Progenitor cell of endocrine pancreas (in vitro differentiated cells): ENCODE measurements around the gene SYT9. TPM values are rescaled to one million over a fixed set of nuclear protein-coding genes. Genes with fewer than 3 reads are reported as not detected.

Experiments
- DNase-seq: peaks from one replicate; pipeline ENCODE4 v3.0.0; 2021; ENCODE audit warnings: low spot score; ENCODE audit not compliant: unreplicated experiment
- H3K27ac Mint-ChIP-seq: 2 replicates; pipeline ENCODE4 v1.8.0; 2021; ENCODE audit warnings: mild to moderate bottlenecking, moderate library complexity, mixed read lengths
- H3K27me3 Mint-ChIP-seq: 2 replicates; pipeline ENCODE4 v1.8.0; 2021; ENCODE audit warnings: mixed read lengths
- H3K36me3 Mint-ChIP-seq: 2 replicates; pipeline ENCODE4 v1.8.0; 2022; ENCODE audit warnings: mixed read lengths; ENCODE audit not compliant: insufficient read depth
- H3K4me1 Mint-ChIP-seq: 2 replicates; pipeline ENCODE4 v1.8.0; 2021; ENCODE audit warnings: low read depth, mixed read lengths
- H3K4me3 Mint-ChIP-seq: 2 replicates; pipeline ENCODE4 v1.8.0; 2021; ENCODE audit warnings: low read depth, mild to moderate bottlenecking, moderate library complexity, mixed read lengths
- H3K9me3 Mint-ChIP-seq: 2 replicates; pipeline ENCODE4 v1.8.0; 2021; ENCODE audit warnings: low read depth, mixed read lengths
- total RNA-seq: library from RNA; stranded (reverse); gene quantifications from 2 replicates; pipeline ENCODE4 v1.2.1, GENCODE V29; 2021
- TF ChIP-seq, protein P1 (sequence below): fragments of 200-600 bp; sonication (generic); IDR thresholded peaks from one replicate; pipeline ENCODE4 v1.5.0; 2021; ENCODE audit warnings: antibody characterized with exemption, mild to moderate bottlenecking; ENCODE audit not compliant: unreplicated experiment

Gene SYT9
- total RNA-seq, 1 donor from 2014 or later = 0.57 TPM

DNA sequence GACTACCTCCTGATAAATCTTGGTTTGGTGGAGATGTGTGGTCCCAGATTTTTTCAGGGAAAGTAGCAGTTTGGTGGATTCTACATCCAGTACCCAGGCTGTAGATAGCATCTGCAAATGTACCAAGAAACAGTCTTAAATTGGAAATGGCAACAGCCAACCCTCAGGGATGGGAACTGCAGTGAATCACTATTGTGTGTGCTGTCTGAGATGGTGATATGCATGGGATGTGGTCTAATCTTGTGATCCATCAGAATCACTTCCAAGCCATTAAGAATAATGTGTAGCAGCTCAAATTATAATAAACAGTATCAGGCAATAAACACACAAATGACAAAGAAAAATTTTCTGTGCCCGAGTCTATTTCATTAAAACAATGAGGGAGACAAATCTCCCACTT, 237.0 kb downstream of the SYT9 start:
- H3K9me3 Mint-ChIP-seq = no peaks in the 10 kb centered on the region
- TF ChIP-seq, protein P1, sequence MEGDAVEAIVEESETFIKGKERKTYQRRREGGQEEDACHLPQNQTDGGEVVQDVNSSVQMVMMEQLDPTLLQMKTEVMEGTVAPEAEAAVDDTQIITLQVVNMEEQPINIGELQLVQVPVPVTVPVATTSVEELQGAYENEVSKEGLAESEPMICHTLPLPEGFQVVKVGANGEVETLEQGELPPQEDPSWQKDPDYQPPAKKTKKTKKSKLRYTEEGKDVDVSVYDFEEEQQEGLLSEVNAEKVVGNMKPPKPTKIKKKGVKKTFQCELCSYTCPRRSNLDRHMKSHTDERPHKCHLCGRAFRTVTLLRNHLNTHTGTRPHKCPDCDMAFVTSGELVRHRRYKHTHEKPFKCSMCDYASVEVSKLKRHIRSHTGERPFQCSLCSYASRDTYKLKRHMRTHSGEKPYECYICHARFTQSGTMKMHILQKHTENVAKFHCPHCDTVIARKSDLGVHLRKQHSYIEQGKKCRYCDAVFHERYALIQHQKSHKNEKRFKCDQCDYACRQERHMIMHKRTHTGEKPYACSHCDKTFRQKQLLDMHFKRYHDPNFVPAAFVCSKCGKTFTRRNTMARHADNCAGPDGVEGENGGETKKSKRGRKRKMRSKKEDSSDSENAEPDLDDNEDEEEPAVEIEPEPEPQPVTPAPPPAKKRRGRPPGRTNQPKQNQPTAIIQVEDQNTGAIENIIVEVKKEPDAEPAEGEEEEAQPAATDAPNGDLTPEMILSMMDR = no peak
- DNase-seq = no peak
- H3K4me3 Mint-ChIP-seq = no peak overlapping the region
- H3K27ac Mint-ChIP-seq = no peak overlapping the region
- H3K4me1 Mint-ChIP-seq = peaks cover 9% of the 10 kb centered on the region
- no peaks in the 10 kb centered on the region for H3K27me3 Mint-ChIP-seq
- no peaks in the 10 kb centered on the region for H3K36me3 Mint-ChIP-seq

DNA sequence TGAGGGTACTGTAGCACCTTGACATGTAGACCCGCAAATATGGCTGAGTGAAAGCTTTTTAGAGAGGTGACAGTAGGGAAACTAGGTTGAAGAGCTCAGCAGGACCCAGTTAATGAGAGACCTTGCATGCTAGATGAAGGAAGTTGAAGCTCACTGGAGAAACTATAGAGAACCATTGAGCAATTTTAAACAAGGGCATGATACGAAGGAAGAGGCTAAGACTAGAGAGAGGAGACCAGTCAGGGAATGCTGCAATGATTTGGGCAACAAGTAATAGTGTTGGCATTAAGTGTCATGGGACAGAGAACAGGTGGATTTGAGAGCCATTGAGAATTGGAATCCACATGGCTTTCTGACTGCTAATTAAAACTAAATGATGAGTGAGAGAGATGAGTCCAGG, 237.7 kb downstream of the SYT9 start:
- no peaks in the 10 kb centered on the region for H3K27me3 Mint-ChIP-seq

DNA sequence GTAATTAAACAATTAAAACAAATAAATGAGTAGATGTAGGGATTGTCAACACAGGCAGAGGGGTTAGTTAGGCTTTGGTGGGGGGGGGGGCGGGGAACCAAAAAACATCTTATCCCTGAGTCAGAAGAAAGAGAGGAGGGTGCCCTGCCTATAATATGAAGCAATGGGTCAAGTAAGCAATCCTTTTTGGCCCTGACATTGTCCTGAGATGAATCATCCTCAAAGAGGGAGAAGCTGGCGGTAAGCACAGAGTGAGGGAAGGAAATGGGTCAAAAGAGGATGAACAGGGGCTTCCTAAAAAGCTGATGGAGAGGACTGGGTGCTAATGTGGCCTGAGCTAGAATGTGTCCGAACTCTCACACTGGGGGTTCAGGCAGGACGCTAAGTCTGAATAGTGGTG, 238.3 kb downstream of the SYT9 start:
- DNase-seq = no peak
- Mint-ChIP-seq H3K4me1 (peaks cover 14% of the 10 kb centered on the region), H3K4me3 (no peak overlapping the region), H3K36me3 (no peaks in the 10 kb centered on the region), H3K9me3 (no peaks in the 10 kb centered on the region), H3K27me3 (no peaks in the 10 kb centered on the region), H3K27ac (no peak overlapping the region)
- TF ChIP-seq, protein P1 = no peak

More for the DNA sequence above, 237.7 kb downstream of the SYT9 start:
- Mint-ChIP-seq H3K36me3 (no peaks in the 10 kb centered on the region), H3K9me3 (no peaks in the 10 kb centered on the region), H3K4me3 (no peak overlapping the region), H3K27ac (no peak overlapping the region), H3K4me1 (peaks cover 13% of the 10 kb centered on the region)
- no peak for DNase-seq
- TF ChIP-seq, protein P1 = no peak

DNA sequence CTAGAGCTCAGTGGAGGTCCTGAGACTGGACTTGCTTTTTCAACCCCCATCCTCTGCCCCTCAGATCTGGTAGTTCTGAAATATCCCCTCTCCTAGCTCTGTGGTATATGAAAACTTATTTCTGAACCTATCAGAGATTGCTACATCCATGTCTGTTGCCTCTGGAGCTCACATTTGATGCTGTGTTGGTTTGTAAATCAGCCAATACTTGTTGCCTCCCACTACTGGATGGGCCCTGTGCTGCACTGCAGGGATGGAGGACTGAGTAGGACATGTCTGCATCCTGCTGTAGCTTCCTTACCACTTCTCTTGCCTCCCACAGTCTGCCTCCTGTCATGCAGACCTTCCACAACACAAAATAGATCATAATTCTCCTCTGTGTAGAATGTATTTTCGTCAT, 238.8 kb downstream of the SYT9 start:
- no peak overlapping the region for H3K27ac Mint-ChIP-seq

DNA sequence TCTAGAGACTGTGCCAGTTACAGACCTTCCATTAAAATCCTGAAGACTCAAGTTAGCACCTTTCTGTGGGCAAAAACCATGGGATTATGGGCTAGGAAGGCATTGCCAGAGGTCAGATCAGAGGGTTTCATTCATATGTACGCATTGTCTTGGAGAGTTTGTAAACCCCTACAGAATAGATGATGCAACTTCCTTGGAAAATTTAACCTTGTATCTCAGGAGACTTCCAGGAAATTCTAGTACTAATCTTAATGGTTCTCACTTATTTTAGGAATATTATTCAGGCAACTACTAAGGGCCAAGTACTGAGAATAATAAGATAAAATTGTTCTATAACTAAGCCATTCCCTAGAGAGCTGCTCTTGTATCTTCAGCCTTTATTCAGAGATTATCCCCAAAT, 240.5 kb downstream of the SYT9 start:
- no peak overlapping the region for H3K4me3 Mint-ChIP-seq
- DNase-seq = no peak
- TF ChIP-seq, protein P1 = no peak
- no peaks in the 10 kb centered on the region for H3K27me3 Mint-ChIP-seq
- H3K9me3 Mint-ChIP-seq = no peaks in the 10 kb centered on the region
- H3K4me1 Mint-ChIP-seq = peaks cover 11% of the 10 kb centered on the region
- H3K27ac Mint-ChIP-seq = no peak overlapping the region
- H3K36me3 Mint-ChIP-seq = no peaks in the 10 kb centered on the region

More for the DNA sequence above, 238.8 kb downstream of the SYT9 start:
- H3K36me3 Mint-ChIP-seq = no peaks in the 10 kb centered on the region
- TF ChIP-seq, protein P1 = no peak
- no peaks in the 10 kb centered on the region for H3K9me3 Mint-ChIP-seq
- no peaks in the 10 kb centered on the region for H3K27me3 Mint-ChIP-seq
- peaks cover 11% of the 10 kb centered on the region for H3K4me1 Mint-ChIP-seq
- no peak overlapping the region for H3K4me3 Mint-ChIP-seq
- no peak for DNase-seq
